SK-N-SH (cell line): Measurements from ENCODE around the gene CTNNB1. TPM values are rescaled to one million over a fixed set of nuclear protein-coding genes. Genes with fewer than 3 reads are reported as not detected.

Experiments
- CTCF ChIA-PET: fragments of 300-600, 350-600 bp; formaldehyde crosslinking; extraction: SDS; loops from one replicate; lab custom pipeline; 2021; lab: Yijun Ruan, JAX
- POLR2A ChIA-PET: fragments of 350-600 bp; sonication (Branson Sonifier 250); formaldehyde crosslinking; extraction: SDS; loops from one replicate; lab custom pipeline; 2020; ENCODE audit warnings: antibody characterized with exemption, inconsistent platforms; lab: Yijun Ruan, JAX
- DNase-seq: peaks from one replicate; pipeline ENCODE4 v3.0.0; 2012
- H2AFZ ChIP-seq: fragments of 200-600 bp; sonication (generic); 2 replicates; pipeline ENCODE4 v1.8.1; 2016; ENCODE audit warnings: antibody characterized with exemption, mild to moderate bottlenecking, low read depth
- H3F3A ChIP-seq: fragments of 200-600 bp; sonication (generic); replicated peaks from 2 replicates; pipeline ENCODE3; 2016; ENCODE audit warnings: antibody characterized with exemption, mild to moderate bottlenecking; ENCODE audit not compliant: insufficient read depth
- H3K27ac ChIP-seq, 2 experiments: fragments of 200-500 bp in 1 of 2; fragments of 200-600 bp in 1 of 2; sonication (Bioruptor generic) in 1 of 2; sonication (generic), shearing (Covaris generic) in 1 of 2; 2 replicates each; pipeline versions ENCODE4 v1.5.1 to v1.6.1; 2014 to 2016; ENCODE audit warnings: low read depth in 2 of 2, inconsistent platforms in 1 of 2, low read length in 1 of 2, mild to moderate bottlenecking in 1 of 2, mixed read lengths in 1 of 2
- H3K27me3 ChIP-seq: fragments of 200-600 bp; sonication (generic), shearing (Covaris generic); 2 replicates; pipeline ENCODE4 v1.6.1; 2016; ENCODE audit warnings: mixed run types; ENCODE audit not compliant: insufficient read depth
- H3K36me3 ChIP-seq, 2 experiments: fragments of 200-500 bp in 1 of 2; fragments of 200-600 bp in 1 of 2; sonication (Bioruptor generic) in 1 of 2; sonication (generic) in 1 of 2; replicated peaks in 1 of 2; 2 replicates each; pipeline versions ENCODE3 to v1.5.1; 2014 to 2016; ENCODE audit warnings: low read length in 1 of 2, mild to moderate bottlenecking in 1 of 2; ENCODE audit not compliant: insufficient read depth in 2 of 2, control insufficient read depth in 1 of 2
- H3K4me1 ChIP-seq, 2 experiments: fragments of 200-500 bp in 1 of 2; fragments of 200-600 bp in 1 of 2; sonication (Bioruptor generic) in 1 of 2; sonication (generic), shearing (Covaris generic) in 1 of 2; 2 replicates each; pipeline versions ENCODE4 v1.5.1 to v1.6.1; 2014 to 2016; ENCODE audit warnings: low read depth in 1 of 2, low read length in 1 of 2, mixed run types in 1 of 2; ENCODE audit not compliant: insufficient read depth in 2 of 2, control insufficient read depth in 1 of 2
- H3K4me2 ChIP-seq: fragments of 200-600 bp; sonication (generic), shearing (Covaris generic); 2 replicates; pipeline ENCODE4 v1.6.1; 2017; ENCODE audit warnings: mixed run types
- H3K4me3 ChIP-seq, 2 experiments: fragments of 200-500 bp in 1 of 2; fragments of 200-600 bp in 1 of 2; sonication (Bioruptor generic) in 1 of 2; sonication (generic), shearing (Covaris generic) in 1 of 2; 2 replicates each; pipeline versions ENCODE4 v1.5.1 to v1.8.1; 2014 to 2016; ENCODE audit warnings: low read depth in 2 of 2, inconsistent platforms in 1 of 2, low read length in 1 of 2, mild to moderate bottlenecking in 1 of 2, mixed read lengths in 1 of 2, moderate library complexity in 1 of 2
- H3K79me2 ChIP-seq: fragments of 200-600 bp; sonication (generic); 2 replicates; pipeline ENCODE4 v1.8.1; 2017; ENCODE audit warnings: mild to moderate bottlenecking; ENCODE audit not compliant: insufficient read depth
- H3K9ac ChIP-seq: fragments of 200-600 bp; sonication (generic); 2 replicates; pipeline ENCODE4 v1.6.1; 2017; ENCODE audit warnings: mixed run types
- H3K9me2 ChIP-seq: fragments of 200-600 bp; sonication (generic); 2 replicates; pipeline ENCODE4 v1.6.1; 2017; ENCODE audit warnings: mixed run types
- H3K9me3 ChIP-seq: fragments of 200-600 bp; sonication (generic); 2 replicates; pipeline ENCODE4 v1.6.1; 2017; ENCODE audit warnings: mixed run types, mild to moderate bottlenecking, moderate library complexity
- H4K20me1 ChIP-seq: fragments of 200-600 bp; sonication (generic); 2 replicates; pipeline ENCODE4 v1.6.1; 2017; ENCODE audit warnings: mild to moderate bottlenecking, mixed run types; ENCODE audit not compliant: insufficient read depth
- ELF1 ChIP-seq: IDR thresholded peaks from 2 replicates; pipeline ENCODE4 v1.4.0; 2012
- EP300 ChIP-seq, 2 experiments: IDR thresholded peaks; 2 replicates each; pipeline versions ENCODE4 v1.4.0 to v1.6.1; 2012; ENCODE audit warnings: borderline replicate concordance in 1 of 2, low read depth in 1 of 2, low read length in 1 of 2
- FOSL2 ChIP-seq: IDR thresholded peaks from 2 replicates; pipeline ENCODE4 v1.4.0; 2012; ENCODE audit warnings: low read depth, mild to moderate bottlenecking, moderate library complexity, borderline replicate concordance
- FOXM1 ChIP-seq: IDR thresholded peaks from 2 replicates; pipeline ENCODE4 v1.4.0; 2012; ENCODE audit warnings: low read depth, mild to moderate bottlenecking
- GABPA ChIP-seq: IDR thresholded peaks from 2 replicates; pipeline ENCODE4 v1.4.0; 2012; ENCODE audit warnings: low read depth, mild to moderate bottlenecking
- GATA2 ChIP-seq: sonication (generic); formaldehyde crosslinking; IDR thresholded peaks from 2 replicates; pipeline ENCODE4 v1.5.0; 2020; ENCODE audit warnings: mild to moderate bottlenecking, missing genetic modification reagents
- PBX3 ChIP-seq: IDR thresholded peaks from 2 replicates; pipeline ENCODE4; 2012
- POLR2AphosphoS5 ChIP-seq: IDR thresholded peaks from 2 replicates; pipeline ENCODE4 v1.6.1; 2012; ENCODE audit warnings: low read depth, low read length
- RCOR1 ChIP-seq: fragments of 150-350 bp; IDR thresholded peaks from 2 replicates; pipeline ENCODE4 v1.6.1; 2017; ENCODE audit warnings: antibody characterized with exemption, low read length
- REST ChIP-seq: IDR thresholded peaks from 2 replicates; pipeline ENCODE4 v1.6.1; 2012; ENCODE audit warnings: mild to moderate bottlenecking, low read depth, low read length, moderate library complexity
- RXRA ChIP-seq: IDR thresholded peaks from 2 replicates; pipeline ENCODE4 v1.4.0; 2012; ENCODE audit warnings: low read depth, mild to moderate bottlenecking, borderline replicate concordance
- SIN3A ChIP-seq: IDR thresholded peaks from 2 replicates; pipeline ENCODE4 v1.6.1; 2012; ENCODE audit warnings: low read depth, mild to moderate bottlenecking, low read length, moderate library complexity, borderline replicate concordance
- TAF1 ChIP-seq: IDR thresholded peaks from 2 replicates; pipeline ENCODE4 v1.6.1; 2012; ENCODE audit warnings: low read depth, mild to moderate bottlenecking, low read length, moderate library complexity, borderline replicate concordance
- TCF12 ChIP-seq: IDR thresholded peaks from 2 replicates; pipeline ENCODE4 v1.4.0; 2012
- USF1 ChIP-seq: IDR thresholded peaks from 2 replicates; pipeline ENCODE4 v1.4.0; 2012; ENCODE audit warnings: low read depth, borderline replicate concordance
- WGBS: methylation state at CpG from one replicate; pipeline ENCODE4 v1.1.6; 2017; ENCODE audit warnings: low lambda C conversion rate; 5-methylcytosine and 5-hydroxymethylcytosine counted together
- polyA plus RNA-seq, 3 experiments: library from polyadenylated mRNA; depleted of rRNA; stranded (reverse); fragments of >200 nt; gene quantifications; 2 replicates each; pipeline ENCODE4 v1.2.3, GENCODE V29; 2012
- TF ChIP-seq, protein P1 (sequence below): fragments of 200-600 bp; sonication (generic); IDR thresholded peaks from 2 replicates; pipeline ENCODE4 v1.6.1; 2017; ENCODE audit warnings: antibody characterized with exemption, mild to moderate bottlenecking, moderate library complexity

The CTNNB1 gene
- polyA plus RNA-seq, 1 of the 3 experiments (the other 2 are of a cell fraction): 178 TPM

- no peak overlapping the region for H3K4me2 ChIP-seq
- no peak overlapping the region for H3K4me3 ChIP-seq
- DNase-seq: no peak
- POLR2A ChIA-PET: no interaction called here
- no peaks in the 10 kb centered on the region for H3K9me3 ChIP-seq
- no peak overlapping the region for H3K9ac ChIP-seq
- TF ChIP-seq FOXM1: no peak
- no peak for TF ChIP-seq SIN3A
- TF ChIP-seq, protein P1, sequence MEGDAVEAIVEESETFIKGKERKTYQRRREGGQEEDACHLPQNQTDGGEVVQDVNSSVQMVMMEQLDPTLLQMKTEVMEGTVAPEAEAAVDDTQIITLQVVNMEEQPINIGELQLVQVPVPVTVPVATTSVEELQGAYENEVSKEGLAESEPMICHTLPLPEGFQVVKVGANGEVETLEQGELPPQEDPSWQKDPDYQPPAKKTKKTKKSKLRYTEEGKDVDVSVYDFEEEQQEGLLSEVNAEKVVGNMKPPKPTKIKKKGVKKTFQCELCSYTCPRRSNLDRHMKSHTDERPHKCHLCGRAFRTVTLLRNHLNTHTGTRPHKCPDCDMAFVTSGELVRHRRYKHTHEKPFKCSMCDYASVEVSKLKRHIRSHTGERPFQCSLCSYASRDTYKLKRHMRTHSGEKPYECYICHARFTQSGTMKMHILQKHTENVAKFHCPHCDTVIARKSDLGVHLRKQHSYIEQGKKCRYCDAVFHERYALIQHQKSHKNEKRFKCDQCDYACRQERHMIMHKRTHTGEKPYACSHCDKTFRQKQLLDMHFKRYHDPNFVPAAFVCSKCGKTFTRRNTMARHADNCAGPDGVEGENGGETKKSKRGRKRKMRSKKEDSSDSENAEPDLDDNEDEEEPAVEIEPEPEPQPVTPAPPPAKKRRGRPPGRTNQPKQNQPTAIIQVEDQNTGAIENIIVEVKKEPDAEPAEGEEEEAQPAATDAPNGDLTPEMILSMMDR: no peak
- TF ChIP-seq USF1: no peak
- no peak for TF ChIP-seq GABPA
- TF ChIP-seq TAF1: no peak
- no peak for TF ChIP-seq PBX3
- TF ChIP-seq RCOR1: no peak
- no peak for TF ChIP-seq TCF12
- TF ChIP-seq EP300 (IDR thresholded peaks at IDR 0.05; ENCODE audit: borderline replicate concordance in 1 of 2, low read depth in 1 of 2, low read length in 1 of 2): no peak
- no peak for TF ChIP-seq ELF1
- TF ChIP-seq REST: no peak
- TF ChIP-seq GATA2: no peak
- TF ChIP-seq RXRA: no peak
- no peak for TF ChIP-seq FOSL2
- no peak for TF ChIP-seq POLR2AphosphoS5
- H3K36me3 ChIP-seq: peaks cover 0 to 19% of the 10 kb centered on the region in 2 experiments
- peaks cover 10 to 11% of the 10 kb centered on the region in 2 experiments; a peak in 3 of 4 replicates for H3K4me1 ChIP-seq
- no peaks in the 10 kb centered on the region for H3K27me3 ChIP-seq
- H3K79me2 ChIP-seq: peaks cover 100% of the 10 kb centered on the region
- H3K9me2 ChIP-seq: no peaks in the 10 kb centered on the region
- CTCF ChIA-PET: interaction anchor here (1.7 kb wide), 1 partner anchor 627 kb away, joined by 6 read pairs; no protein-coding TSS in a partner anchor
- no peaks in the 10 kb centered on the region for H3F3A ChIP-seq
- WGBS: 52% methylated on average over 1 of the region's 1 CpG
- no peak overlapping the region; a peak in 1 of 4 replicates for H3K27ac ChIP-seq
- H4K20me1 ChIP-seq: peaks cover 100% of the 10 kb centered on the region
- no peak overlapping the region for H2AFZ ChIP-seq
These were observed 8.1 kb downstream of the CTNNB1 start for GRCh38 chr3:41207355-41207754.
